HG03432 (cell line): ENCODE results near the gene SLC23A1.

ENCODE experiments used
- ATAC-seq: cut with Tn5 transposase; IDR thresholded peaks from one replicate; pipeline ENCODE4 v1.9.1; 2021; ENCODE audit warnings: mild to moderate bottlenecking, moderate library complexity; ENCODE audit not compliant: unreplicated experiment

SLC23A1 gene

DNA sequence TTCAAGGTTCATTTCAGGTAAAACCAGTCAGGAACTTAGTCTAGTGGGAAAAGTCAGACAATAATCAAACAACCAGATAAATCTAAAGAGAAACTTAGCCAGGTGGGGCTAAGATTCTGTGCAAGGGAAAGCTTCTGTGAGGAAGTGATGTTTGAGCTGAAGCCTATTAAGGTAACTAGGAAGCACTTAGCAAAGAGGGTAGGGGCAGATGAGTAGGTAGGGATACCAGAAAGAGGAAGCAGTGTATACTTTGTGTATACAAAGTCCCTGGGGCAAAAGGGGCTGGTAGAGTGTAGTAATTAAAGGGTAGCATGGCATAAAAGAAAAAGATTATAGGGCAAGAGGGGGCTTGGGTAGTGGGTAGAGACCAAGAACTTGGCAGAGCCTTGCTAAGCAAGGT is 24.4 kb upstream of the SLC23A1 start:
- no peak for ATAC-seq

DNA sequence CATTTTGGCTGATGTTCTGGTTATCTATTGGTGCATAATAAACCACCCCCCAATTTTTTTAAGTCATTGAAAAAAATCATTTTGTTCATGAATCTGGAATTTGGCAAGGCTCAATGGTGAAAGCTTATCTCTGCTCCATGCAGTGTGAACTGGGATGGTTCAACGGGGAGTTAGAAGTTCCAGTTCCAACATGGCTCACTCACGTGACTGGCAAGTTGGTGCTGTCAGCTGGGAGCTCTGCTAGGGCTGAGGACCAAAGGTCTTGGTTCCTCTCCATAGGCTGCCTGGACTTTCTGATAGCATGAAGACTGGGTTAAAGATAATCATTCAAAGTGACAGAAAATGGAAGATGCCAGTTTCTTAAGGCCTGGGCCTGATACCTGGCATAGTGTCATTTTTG is 23.9 kb upstream of the SLC23A1 start:
- no peak for ATAC-seq

DNA sequence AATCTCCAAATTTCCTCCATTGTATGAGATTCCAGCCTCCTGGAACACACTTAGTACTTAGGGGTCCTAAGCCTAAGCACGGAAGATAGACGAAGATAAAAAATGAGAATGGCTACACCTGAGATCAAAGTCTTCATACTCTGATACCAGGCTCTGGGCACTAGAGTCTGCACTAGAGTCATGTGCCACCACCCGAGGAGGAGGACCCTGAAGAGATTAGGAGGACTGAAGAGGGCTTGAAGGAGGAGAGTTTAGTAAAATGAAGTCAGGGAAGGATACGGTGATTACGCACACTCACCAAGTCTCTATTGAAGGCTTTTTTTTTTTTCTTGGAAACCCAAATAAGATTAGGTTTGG is 21.4 kb upstream of the SLC23A1 start:
- no peak for ATAC-seq

DNA sequence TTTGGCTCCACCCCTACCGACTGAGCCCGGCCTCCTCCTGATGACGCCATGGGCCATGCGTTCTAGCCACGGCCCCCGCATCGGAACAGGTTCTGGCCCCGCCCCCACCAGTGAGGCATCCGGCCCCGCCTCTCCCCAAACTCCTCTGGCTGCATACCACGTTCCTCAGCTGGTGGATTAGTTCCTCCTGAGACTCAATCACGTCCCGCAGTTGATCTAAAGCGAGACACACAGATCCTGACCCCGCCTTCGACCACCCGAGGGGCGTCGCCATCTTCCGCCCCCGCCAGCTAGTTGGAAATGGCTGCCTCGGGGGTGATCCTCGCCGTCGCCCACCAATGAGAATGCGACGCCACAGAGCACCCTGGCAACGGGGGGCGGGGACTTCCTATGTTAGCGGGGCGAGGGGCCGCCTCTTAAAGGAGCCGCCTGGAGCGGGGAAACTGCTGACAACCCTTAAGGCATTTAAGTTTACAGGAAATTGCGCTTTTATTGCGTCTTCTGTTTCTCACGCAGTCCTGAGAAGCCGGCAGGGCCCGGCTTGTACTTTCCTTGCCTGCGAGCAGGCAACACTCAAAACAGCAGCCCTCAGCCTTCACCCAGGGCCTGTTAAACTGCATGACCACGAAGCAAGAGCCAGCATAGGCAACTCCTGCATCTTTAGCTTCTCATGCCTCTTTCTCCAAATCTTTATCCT is 20.8 kb upstream of the SLC23A1 start, which contains the start of gene SPATA24:
SPATA24 (minus strand) TSS at position 303 of the 697 bp plus-strand sequence; CDS start at position 274, 29 bp downstream.
- ATAC-seq: peak; percentile 83

DNA sequence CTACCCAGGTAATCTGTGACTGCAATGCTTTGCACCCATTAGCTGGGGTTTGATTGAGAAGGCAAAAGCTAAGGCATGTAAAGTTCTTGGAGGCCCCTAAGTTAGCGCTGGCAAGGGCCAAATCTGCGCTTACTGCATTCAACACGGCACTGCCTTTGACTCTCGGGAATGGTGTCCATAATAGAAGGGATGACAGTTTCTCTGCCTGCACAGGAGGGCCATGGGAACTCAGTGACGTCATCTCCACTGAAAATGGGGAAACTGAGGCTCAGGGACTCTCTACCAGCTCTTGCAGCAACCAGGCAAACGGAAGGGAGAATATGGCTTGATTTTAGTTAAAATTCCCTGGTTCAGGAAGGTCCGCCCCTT is 20.3 kb upstream of the SLC23A1 start:
- ATAC-seq: no peak

DNA sequence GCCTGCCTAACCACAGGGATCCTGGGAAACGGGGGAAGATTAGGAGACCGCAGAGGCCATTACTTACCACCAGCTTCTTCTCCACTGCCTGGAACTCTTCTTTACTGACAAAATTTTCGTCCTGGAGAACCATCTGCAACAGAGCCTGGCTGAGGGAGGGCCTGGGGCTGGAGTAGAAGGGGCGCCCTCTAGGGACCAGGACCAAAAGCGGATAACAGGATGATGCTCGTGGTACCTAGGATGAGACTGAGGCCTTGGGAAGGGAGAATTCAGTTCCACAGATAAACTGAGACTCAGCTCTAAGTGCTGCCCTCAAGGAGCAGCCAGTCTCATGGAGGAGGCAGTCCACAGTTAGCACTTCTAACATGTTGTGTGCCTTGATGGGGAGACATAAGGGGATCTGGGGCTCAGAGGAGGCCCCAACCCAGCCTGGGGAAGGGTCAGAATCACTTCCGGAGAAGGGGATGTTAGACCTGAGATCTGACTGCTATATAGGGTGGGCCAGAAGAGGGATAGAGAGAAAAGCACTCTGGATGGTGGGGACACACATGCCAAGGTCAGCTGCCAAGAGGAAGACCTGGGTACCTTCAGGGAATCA is 19.6 kb upstream of the SLC23A1 start:
- no peak for ATAC-seq

DNA sequence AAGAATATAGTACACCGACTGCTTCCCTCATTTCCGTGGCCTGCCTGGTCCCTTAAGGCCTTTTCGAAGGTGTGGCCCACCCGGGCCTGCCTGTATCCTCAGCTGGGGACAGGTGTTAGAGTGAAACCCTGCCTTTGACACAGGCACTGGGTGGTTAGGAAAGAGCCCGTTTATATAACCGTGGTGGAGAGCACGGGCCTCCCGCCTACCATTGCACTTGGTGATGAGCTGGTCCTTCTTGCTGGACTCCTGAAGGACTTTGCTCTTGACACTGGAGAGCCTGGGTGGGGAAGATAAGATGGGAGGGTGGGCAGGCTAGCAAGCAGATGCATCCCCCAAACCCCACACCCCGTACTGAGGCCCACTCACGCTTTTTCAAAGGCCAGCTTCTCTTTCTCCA is 18.4 kb upstream of the SLC23A1 start:
- ATAC-seq: no peak

DNA sequence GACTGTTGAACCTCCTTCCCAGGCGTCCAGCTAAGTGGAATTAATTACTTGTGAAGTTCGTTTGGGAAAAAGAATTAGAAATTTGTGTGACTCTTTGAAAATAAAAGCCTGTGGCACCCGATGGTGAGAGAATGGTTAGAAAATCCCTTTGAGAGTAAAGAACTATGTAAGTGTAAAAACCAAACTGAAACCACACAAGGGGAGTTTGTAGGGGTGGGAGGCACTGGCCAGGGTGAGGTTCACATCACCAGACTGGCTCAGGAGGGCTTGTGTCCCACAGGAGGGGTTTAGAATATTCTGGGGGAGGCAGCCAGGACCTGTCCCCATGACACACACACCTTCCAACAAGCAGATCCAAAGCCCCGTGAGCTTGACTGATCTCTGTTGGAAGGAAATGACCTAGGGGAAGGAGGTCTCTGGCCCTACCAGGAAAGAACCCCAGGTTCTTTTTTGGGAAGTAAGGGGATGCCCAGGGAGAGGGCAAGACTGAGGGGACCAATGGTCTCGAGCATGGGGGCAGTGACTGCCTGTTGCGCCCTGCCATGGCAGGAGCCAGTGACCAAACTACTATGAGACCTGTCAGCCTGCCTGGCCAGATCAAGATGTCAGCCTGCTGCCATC is 16.5 kb upstream of the SLC23A1 start:
- ATAC-seq: peak; percentile 29

DNA sequence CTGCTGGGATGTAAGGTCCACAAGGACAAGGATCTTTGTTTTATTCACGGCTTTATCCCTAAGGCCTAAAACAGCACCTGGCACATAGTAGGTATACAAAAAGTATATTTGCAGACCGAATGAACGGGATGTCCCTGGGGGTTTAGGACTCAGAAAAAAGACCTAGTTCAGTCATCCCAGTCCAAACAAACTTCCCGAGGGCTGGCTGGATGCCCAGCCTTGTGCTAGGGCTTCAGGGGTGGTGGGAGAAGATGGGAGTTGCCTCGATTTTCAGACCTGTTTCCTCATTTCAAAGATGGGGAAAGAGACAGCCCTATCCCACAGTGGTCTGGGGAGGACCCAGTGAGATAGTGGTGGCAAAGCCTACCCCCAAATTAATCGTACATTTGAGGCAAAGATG is 14.8 kb upstream of the SLC23A1 start:
- ATAC-seq: no peak

DNA sequence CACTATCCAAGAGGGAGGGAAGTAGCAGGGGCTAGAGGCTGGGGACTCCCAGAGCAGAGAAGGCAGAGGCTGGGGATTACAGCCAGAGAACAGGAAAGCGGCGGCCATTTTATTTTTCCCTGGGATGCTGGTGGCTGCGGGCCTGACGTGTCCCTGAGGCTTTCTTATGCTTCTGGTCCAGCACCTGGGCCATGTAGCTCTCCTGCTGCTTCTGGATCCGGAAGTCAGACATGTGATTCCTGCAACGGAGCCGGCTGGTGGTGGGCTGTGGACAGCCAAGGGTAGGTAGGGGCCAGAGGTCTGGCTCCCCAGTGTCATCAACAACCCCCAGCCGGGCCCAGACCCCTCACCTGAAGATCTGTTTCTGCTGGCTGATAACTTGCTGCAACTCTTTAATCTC is 13.6 kb upstream of the SLC23A1 start:
- no peak for ATAC-seq

DNA sequence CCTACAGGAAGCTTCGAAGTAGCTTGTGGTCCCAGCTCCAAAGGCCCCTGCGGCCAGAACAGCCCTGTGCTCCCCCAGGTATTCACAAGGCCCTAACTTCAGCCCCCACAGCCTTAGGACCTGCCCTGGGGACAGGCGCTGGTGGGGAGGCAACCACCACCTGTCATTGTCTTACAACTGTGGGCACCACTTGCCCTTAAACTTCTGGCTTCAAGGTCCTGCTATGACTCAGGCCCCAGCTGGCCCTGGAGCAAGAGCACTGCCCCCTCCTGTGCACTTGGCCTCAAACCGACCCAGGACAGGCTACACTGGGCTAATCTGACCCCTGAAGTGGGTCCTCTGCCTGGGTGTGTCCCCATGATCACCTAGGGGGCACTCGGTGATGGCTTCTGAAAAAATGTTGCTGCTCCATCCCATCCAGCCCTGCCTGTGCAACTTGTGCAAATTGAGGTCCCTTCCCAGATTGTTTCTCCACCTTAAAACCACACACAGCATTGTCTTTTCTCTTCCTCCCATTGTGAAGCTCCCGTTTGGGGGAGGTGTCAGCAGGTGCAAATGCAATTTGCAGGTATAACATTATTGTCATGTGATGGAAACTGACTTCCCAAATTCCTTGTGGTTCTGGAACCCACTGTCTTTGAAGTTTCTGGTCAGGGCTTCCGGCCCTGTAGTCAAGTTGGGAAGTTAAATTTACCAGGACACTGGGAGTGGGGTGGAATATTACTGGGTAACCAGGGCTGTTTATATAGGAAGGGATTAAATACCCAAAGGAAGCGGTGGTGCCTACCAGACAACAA is 12.9 kb upstream of the SLC23A1 start:
- ATAC-seq: no peak

DNA sequence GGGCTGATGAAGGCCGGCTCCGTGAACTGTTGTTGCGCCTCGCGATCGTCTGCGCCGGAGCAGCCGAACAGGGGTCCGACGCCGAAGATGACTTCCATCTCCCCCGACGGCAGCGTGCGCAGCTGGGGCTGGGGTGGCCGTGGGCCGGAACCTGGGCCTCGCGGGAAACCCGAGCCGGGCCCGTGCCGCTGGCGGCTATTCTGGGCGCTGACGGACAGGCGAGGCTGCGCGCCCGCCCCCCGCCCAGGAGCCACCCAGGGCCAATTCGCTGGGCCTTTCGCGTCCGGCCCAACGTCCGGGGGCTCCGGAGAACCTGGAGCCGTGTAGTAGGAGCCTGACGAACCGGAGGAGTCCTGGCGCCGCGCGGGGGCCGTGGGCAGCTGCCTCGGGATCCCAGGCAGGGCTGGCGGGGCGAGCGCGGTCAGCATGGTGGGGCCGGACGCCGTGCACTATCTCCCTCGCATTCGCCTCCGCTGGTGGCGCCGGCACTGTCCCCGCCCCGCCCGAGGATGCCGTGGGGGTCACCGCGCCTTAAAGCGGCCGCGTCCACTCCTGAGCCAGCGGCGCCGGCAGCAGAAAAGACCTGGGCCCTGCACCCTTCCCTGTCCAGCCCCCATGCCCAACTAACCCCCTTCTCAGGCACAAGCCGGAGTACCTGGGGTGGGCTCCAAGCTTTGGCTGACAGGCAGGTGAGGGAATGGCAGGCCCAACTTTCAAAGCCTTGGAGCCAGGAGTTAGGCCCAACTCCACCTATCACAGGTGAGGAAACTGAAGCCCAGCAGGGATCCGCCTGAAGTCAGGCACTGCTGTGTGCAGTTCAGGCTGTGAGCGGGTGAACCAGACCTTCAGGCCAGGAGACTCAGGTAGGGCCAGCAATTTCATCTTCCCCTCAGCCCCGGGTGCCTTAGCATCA is 11.8 kb upstream of the SLC23A1 start, which contains the start of gene PROB1:
PROB1 (minus strand) TSS at position 451 of the 913 bp plus-strand sequence; CDS start at position 428, 23 bp downstream.
- no peak for ATAC-seq

DNA sequence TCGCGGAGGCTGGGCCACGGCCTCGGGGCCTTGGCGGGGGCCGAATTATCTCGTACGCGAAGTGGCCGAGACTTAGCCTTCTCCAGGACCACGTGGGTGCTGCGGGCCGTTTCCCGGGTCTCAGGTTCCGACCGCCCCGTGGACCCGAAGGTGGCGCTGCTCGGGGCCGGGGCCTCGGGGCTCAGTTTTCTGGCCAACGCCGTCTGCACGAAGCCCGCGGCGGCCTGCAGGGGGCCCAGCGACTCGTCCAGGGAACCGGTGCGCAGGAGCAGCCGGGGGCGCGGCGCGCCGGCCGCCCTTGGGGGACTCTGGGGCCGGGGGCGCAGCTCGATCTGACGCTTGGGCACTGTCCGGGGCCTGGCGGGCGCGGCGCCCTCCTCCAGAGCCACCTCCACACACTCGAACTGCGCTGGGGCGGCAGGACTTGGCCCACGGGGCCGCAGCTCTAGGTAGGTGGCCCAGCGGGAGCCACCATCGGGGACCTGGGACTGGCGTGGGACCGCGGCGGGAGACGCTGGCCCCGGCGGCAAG is 11.1 kb upstream of the SLC23A1 start:
- ATAC-seq: no peak

DNA sequence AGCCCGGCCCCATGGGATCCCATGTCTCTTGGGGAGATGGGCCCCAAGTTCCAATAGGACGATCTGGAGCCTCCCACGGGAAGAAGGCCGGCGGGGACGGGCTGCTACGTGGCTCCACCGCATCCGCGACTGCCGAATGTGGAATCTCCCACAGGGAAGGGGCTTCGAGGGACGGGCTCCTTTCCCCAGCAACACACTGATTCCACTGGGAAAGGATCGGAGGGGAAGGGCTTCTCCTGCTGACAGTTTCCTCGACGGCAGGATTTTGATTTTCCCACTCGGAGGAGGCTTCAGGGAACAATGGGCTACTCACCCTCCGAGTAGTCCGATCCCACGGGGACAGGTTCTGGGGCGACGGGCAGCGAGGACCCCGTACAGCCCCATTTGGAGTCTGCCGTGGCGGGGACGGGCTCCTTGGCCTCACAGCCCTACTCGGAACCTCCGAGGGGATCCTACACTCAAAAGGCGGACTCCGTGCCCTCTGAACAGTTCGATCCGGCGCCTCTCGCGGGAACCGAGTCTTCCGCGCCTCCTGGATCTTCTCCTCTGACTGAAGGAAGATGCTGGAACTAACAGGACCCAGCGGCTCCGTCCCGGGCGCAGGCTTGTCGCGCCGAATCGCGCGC is 10.5 kb upstream of the SLC23A1 start:
- no peak for ATAC-seq

DNA sequence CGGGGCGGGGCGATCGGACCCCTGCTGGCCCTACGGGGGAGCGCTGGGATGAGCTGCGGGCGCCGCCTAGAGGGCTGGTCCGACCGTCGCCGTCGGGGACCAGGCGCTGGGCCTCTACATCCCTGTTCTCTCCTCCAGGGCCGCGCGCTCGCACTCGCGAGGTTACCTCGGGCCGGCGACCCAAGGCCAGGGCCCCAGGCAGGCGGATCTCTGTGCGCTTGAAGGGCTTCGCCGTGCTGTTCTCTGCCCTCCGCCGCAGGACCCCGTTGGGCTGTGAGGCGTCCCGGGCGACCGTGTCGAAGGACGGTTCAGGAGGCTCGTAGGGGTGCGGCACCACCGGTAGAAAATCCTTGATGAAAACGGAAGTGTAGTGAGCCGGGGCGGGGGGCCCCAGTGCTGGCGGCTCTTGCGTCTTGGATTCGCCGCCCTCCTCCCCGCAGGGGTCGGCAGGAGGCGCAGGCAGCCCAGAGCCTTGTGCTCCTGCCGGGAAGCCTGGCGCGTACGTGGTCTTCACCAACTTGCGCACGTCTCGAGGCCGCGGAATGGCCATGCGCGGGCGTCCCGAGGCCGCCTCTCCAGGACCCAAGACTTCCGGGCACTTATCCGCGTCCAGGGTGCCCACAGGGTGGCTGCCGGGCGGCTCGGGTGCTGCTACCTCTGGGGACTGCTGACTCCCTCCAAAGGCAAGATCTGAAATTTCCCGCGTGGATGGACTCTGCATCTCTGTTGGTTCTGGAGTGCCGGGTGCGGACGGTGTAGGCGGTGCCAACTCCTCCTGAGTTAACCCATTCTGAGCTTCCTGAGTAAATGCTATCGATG is 9.8 kb upstream of the SLC23A1 start:
- ATAC-seq: peak; percentile 59

DNA sequence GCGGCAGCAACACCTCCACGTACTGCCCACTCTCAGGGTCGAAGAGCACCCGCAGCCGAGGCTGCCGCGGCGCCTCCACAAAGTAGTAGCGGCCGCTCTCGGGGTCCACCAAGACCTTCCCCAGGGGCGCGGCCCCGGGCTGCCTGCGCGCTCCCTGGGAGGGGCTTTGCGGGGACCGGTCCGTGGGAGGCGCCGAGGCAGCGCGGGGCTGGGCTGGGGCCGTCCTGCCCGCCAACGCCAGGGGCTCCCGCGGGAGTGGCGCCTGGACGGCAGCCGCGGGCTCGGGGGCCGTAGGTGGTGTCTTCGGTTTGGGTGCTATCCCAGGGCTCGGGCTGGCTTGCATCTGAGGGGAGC is 9.2 kb upstream of the SLC23A1 start:
- ATAC-seq: no peak

DNA sequence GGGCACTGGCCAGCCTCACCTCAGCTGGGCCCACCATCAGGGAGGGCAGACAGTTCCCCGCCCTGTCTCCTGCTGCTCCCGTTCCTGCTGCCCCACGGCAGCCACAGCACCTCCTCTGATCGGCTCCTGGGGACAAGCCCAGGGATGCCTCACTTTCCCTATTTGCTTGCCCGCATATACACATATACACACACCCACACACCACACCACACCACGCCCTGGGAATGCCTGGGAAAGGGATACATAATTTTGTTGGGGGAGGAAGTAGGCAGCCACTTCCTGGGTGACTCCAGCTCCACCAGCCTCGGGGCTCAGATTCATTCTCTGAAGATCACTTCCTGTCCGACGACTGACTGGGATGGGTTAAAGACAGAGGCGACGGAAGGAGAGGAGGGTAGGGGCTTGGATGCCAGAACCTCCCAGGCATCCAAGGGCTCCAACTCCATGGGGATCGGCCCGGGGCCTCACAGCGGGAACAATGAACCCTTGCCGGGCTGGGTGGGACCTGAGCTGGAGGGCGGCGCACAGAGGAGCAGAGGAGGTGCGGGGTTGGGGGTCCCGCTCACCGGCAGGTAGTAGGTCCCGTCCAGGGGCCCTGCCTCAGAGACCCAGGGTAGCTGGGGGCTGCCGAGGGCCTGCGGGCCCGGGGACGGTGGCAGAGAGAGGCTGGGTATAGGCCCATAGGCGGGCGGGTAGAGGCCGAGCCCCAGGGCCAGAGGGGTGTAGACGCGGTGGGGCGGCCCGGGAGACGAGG is 8.7 kb upstream of the SLC23A1 start:
- ATAC-seq: peak; percentile 0
